Measurements from ENCODE around the gene ADSS1. TPM values are rescaled to one million over a fixed set of nuclear protein-coding genes. Genes with fewer than 3 reads are reported as not detected.
A peak's percentile ranks its signal among the peaks of the same experiment; 100 is the strongest.

ADSS1 gene
- total RNA-seq, 1 experiment from 2014 or later = 9.9 TPM

DNA sequence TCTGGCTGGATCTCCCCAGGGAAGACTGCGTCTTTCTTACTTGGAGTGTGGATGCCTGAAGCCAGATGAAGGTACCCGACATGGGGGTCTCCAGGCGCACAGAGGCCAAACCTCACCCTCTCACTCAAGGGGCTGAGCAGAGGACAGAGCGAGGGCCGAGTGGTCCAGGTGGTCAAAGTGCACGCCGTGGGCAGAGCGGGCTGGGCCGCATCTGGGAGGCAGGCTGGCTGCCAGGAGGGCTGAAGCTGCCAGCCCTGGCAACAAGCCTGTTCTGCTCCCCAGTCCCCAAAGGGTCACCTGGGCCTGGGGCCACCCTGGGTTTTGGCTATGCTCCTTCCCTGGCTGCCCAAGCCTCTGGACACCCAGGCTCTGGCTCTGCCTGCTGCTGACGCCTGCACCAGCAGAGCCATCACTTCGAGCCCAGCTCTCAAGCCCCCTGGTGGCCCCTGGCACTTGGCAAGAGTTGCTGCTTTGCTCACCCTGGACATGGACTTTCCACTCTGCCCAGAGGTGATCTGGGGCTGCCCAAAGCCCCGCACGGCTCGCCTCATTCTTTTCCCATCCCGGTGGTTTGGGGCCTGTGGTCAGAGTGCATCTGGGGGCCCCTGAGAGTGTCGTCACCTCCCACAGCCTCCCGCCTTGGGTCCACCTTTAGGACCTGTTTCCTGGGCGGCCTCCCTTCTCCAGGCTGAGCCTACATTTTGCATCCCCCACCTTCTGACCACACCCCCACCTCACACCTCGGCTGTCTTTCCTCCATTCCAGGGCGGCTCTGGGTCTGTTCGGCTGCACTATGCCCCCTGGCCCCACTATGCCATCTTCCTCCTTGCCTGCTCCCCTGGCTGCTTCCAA is 2.8 kb downstream of the ADSS1 start:
- H3K9ac ChIP-seq (ENCODE audit: low read length) = no peak overlapping the region
- CTCF ChIA-PET = no interaction called here
- POLR2A ChIA-PET = no interaction called here
- no peak overlapping the region for H3K4me2 ChIP-seq (ENCODE audit: low read length)
- no peaks in the 10 kb centered on the region for H3K79me2 ChIP-seq (ENCODE audit: insufficient read depth, low read length)
- H3K4me1 ChIP-seq (ENCODE audit: control insufficient read depth in 1 of 2, insufficient read depth in 2 of 2, low read length in 2 of 2) = peaks cover 16 to 25% of the 10 kb centered on the region in 2 experiments
- RAD21 ChIA-PET (ENCODE audit: low non-redundant PET in 1 of 2, low total read pairs in 2 of 2, uncharacterized antibody in 2 of 2, unreplicated experiment in 2 of 2) = no interaction called here
- H3K27me3 ChIP-seq (ENCODE audit: insufficient read depth, low read length) = no peaks in the 10 kb centered on the region
- H3K27ac ChIP-seq (ENCODE audit: low read depth, low read length) = no peak overlapping the region
- TF ChIP-seq ATF3 (IDR thresholded peaks at IDR 0.05) = no peak
- TF ChIP-seq, protein P1, sequence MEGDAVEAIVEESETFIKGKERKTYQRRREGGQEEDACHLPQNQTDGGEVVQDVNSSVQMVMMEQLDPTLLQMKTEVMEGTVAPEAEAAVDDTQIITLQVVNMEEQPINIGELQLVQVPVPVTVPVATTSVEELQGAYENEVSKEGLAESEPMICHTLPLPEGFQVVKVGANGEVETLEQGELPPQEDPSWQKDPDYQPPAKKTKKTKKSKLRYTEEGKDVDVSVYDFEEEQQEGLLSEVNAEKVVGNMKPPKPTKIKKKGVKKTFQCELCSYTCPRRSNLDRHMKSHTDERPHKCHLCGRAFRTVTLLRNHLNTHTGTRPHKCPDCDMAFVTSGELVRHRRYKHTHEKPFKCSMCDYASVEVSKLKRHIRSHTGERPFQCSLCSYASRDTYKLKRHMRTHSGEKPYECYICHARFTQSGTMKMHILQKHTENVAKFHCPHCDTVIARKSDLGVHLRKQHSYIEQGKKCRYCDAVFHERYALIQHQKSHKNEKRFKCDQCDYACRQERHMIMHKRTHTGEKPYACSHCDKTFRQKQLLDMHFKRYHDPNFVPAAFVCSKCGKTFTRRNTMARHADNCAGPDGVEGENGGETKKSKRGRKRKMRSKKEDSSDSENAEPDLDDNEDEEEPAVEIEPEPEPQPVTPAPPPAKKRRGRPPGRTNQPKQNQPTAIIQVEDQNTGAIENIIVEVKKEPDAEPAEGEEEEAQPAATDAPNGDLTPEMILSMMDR (IDR thresholded peaks at IDR 0.05 in 2 of 3, conservative IDR thresholded peaks at IDR 0.05 in 1 of 3; ENCODE audit: borderline replicate concordance in 1 of 3, insufficient read depth in 1 of 3, low read depth in 2 of 3, low read length in 2 of 3) = peak in 2 of 3 experiments; percentile 16 to 25; a peak in 1 of 6 replicates
- intact Hi-C loops (cut with micrococcal nuclease) = no loop called here
- no peak overlapping the region for H2AFZ ChIP-seq (ENCODE audit: low read depth, low read length, poor library complexity, severe bottlenecking)
- no peaks in the 10 kb centered on the region for H4K20me1 ChIP-seq (ENCODE audit: insufficient read depth)
- DNase-seq (ENCODE audit: low read depth, low spot score) (no peak), ATAC-seq (no peak)
- H3K9me3 ChIP-seq (ENCODE audit: control insufficient read depth in 1 of 2, insufficient read depth in 1 of 2, low read depth in 1 of 2, low read length in 2 of 2) = no peaks in the 10 kb centered on the region
- no peak overlapping the region for H3K4me3 ChIP-seq (replicated peaks in 1 of 2; ENCODE audit: low read depth in 1 of 2, low read length in 2 of 2)
- no TSS peak for BruUV-seq (replicated peaks)
- H3K9me2 ChIP-seq (ENCODE audit: insufficient read depth) = no peaks in the 10 kb centered on the region
- no peaks in the 10 kb centered on the region for H3K36me3 ChIP-seq (ENCODE audit: control insufficient read depth in 1 of 2, insufficient read depth in 2 of 2, low read length in 2 of 2)

GRCh38 chr14:104728631-104729030 is 4.6 kb downstream of the ADSS1 start:
- Histone ChIP-seq H3K9me2 (ENCODE audit: insufficient read depth) (no peaks in the 10 kb centered on the region), H3K27ac (ENCODE audit: low read depth, low read length) (no peak overlapping the region), H3K27me3 (ENCODE audit: insufficient read depth, low read length) (no peaks in the 10 kb centered on the region), H3K36me3 (ENCODE audit: control insufficient read depth in 1 of 2, insufficient read depth in 2 of 2, low read length in 2 of 2) (no peaks in the 10 kb centered on the region), H3K4me3 (replicated peaks in 1 of 2; ENCODE audit: low read depth in 1 of 2, low read length in 2 of 2) (no peak overlapping the region), H3K4me1 (ENCODE audit: control insufficient read depth in 1 of 2, insufficient read depth in 2 of 2, low read length in 2 of 2) (peaks cover 28 to 35% of the 10 kb centered on the region in 2 experiments), H3K79me2 (ENCODE audit: insufficient read depth, low read length) (no peaks in the 10 kb centered on the region), H3K4me2 (ENCODE audit: low read length) (no peak overlapping the region), H2AFZ (ENCODE audit: low read depth, low read length, poor library complexity, severe bottlenecking) (no peak overlapping the region), H3K9ac (ENCODE audit: low read length) (no peak overlapping the region), H3K9me3 (ENCODE audit: control insufficient read depth in 1 of 2, insufficient read depth in 1 of 2, low read depth in 1 of 2, low read length in 2 of 2) (no peaks in the 10 kb centered on the region), H4K20me1 (ENCODE audit: insufficient read depth) (no peaks in the 10 kb centered on the region)
- ATAC-seq = no peak
- no peak for DNase-seq (ENCODE audit: low read depth, low spot score)
- ChIA-PET RAD21 (ENCODE audit: low non-redundant PET in 1 of 2, low total read pairs in 2 of 2, uncharacterized antibody in 2 of 2, unreplicated experiment in 2 of 2) (no interaction called here), POLR2A (no interaction called here), CTCF (no interaction called here)
- no TSS peak for BruUV-seq (replicated peaks)
- intact Hi-C loops (cut with micrococcal nuclease) = no loop called here
- no peak for TF ChIP-seq CBX3 (IDR thresholded peaks at IDR 0.05; ENCODE audit: low read depth)
- TF ChIP-seq, protein P2, sequence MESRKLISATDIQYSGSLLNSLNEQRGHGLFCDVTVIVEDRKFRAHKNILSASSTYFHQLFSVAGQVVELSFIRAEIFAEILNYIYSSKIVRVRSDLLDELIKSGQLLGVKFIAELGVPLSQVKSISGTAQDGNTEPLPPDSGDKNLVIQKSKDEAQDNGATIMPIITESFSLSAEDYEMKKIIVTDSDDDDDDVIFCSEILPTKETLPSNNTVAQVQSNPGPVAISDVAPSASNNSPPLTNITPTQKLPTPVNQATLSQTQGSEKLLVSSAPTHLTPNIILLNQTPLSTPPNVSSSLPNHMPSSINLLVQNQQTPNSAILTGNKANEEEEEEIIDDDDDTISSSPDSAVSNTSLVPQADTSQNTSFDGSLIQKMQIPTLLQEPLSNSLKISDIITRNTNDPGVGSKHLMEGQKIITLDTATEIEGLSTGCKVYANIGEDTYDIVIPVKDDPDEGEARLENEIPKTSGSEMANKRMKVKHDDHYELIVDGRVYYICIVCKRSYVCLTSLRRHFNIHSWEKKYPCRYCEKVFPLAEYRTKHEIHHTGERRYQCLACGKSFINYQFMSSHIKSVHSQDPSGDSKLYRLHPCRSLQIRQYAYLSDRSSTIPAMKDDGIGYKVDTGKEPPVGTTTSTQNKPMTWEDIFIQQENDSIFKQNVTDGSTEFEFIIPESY (IDR thresholded peaks at IDR 0.05; ENCODE audit: extremely low read depth, insufficient replicate concordance, low read length) = no peak
- TF ChIP-seq SP1 (IDR thresholded peaks at IDR 0.05; ENCODE audit: low read depth) = no peak
- TF ChIP-seq FOSL1 (IDR thresholded peaks at IDR 0.05; ENCODE audit: low read depth) = no peak
- TF ChIP-seq EGR1 (IDR thresholded peaks at IDR 0.05; ENCODE audit: low read depth) = no peak
- TF ChIP-seq JUND (IDR thresholded peaks at IDR 0.05) = no peak
- TF ChIP-seq ATF3 (IDR thresholded peaks at IDR 0.05) = no peak
- TF ChIP-seq TCF7L2 (IDR thresholded peaks at IDR 0.05; ENCODE audit: borderline replicate concordance, extremely low read depth, insufficient read depth, insufficient read length) = no peak
- TF ChIP-seq SIN3A (IDR thresholded peaks at IDR 0.05; ENCODE audit: low read depth) = no peak
- no peak for TF ChIP-seq YY1 (IDR thresholded peaks at IDR 0.05; ENCODE audit: extremely low read depth, insufficient replicate concordance, low read depth, low read length)
